ENCODE data around the gene CACNA1C.

The CACNA1C gene

GRCh38 chr12:2403221-2403976 lies 350.6 kb downstream of the CACNA1C start:
- no peak for DNase-seq

GRCh38 chr12:2405039-2405438 lies 352.3 kb downstream of the CACNA1C start:
- no peak for DNase-seq

DNA sequence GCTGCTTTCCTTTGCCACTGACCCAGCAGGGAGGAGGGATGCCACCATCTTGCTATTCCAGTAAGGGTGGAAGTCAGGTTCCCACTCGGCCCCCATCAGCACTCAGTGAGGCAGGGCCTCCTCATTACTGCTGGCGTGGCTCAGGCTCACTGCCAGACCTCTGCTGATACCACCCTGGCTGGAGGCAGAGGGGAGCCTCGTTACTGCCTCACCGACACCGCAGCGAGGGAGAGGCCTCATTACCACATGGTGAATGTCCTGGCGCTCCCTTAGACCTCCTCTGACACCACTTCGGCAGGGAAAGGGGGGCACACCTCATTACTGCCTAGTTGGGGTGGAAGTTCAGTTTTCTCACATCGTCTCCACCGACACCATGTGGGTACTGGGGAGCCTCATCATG lies 354.1 kb downstream of the CACNA1C start:
- no peak for DNase-seq

- DNase-seq: no peak
These were observed 355.5 kb downstream of the CACNA1C start for GRCh38 chr12:2408262-2408661.

DNA sequence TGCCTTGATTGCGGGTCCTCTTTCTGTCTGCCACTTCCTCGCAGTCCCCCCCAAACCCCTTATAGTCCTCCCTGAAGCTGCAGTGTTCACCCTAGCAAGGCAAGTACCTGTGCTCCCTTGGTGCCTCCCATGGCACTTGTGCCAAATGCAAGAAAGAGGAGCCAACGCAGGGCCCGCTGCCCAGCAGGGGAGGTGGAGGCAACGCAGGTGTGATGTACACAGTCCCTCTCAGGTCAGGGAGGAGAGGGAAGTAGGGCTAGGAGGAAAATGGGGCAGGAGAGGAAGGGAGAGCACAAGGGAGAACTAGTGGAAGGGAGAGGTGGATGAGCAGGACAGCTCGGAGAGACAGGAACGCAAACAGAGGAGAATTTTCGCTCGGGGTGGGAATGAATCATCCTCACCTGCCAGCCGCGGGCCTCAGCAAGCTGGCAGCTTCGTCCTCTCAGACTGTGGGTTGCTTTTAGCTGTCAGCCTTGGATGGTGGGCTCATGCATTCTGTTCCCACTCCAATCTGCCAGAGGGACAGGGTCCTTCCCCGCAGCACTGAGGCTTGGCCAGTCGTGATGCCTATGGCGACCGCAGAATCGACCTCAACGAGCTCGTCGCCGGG lies 357.0 kb downstream of the CACNA1C start:
- no peak for DNase-seq

DNA sequence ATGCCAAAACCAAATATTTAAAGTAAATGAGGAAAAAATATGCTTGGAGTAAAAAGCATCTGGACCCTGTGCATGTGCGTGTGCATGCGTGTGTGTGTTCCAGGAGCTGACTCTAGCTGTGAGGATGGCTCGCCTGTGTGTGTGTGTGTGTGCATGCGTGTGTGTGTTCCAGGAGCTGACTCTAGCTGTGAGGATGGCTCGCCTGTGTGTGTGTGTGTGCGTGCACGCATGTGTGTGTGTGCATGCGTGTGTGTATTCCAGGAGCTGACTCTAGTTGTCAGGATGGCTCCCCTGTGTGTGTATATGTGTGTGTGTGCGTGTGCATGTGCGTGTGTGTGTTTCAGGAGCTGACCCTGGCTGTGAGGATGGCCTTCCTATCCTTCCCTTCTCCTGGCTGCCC lies 357.7 kb downstream of the CACNA1C start:
- DNase-seq: no peak

- no peak for DNase-seq
These were observed 358.2 kb downstream of the CACNA1C start for GRCh38 chr12:2411011-2411410.

GRCh38 chr12:2411616-2412304 lies 359.0 kb downstream of the CACNA1C start:
- DNase-seq: no peak

- DNase-seq: no peak
These were observed 359.5 kb downstream of the CACNA1C start for GRCh38 chr12:2412305-2412643.

GRCh38 chr12:2413301-2413700 lies 360.5 kb downstream of the CACNA1C start:
- no peak for DNase-seq

GRCh38 chr12:2413999-2414792 lies 361.4 kb downstream of the CACNA1C start:
- no peak for DNase-seq

DNA sequence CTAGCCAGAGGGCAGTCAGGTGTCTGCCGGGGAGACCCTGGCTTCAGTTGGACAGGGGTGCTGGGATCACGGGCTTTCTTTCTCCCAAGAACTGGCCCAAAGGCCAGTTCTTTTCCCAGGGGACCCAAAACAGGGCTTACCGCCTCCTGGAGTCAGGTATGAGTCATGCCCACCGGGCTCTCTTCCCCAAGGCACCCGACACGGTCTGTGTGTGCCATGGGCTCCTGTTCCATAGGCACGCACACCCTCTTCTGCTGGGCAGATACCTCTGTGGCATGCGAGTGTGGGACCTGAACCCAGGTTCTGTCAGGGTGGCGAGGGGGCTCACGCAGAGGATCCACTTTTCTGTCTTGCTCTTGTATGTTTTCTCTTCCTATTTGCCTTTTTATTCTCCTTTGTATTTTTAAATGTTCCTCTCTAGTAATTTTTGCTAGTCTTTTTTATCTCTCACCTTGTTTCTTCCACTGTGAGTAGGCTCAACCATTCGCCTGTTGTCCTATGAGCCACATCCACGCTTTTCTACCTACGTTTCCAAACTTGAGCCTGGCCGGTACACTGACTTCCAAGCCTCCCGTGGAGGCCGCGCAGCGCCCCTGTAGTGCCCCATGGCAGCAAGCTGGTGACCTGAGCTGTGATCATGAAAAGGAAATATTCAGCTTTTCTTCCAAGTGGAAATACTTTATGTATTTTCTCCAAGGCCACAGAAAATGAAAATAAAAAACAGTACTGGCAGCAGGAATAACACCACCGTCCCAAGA lies 362.2 kb downstream of the CACNA1C start:
- no peak for DNase-seq

DNA sequence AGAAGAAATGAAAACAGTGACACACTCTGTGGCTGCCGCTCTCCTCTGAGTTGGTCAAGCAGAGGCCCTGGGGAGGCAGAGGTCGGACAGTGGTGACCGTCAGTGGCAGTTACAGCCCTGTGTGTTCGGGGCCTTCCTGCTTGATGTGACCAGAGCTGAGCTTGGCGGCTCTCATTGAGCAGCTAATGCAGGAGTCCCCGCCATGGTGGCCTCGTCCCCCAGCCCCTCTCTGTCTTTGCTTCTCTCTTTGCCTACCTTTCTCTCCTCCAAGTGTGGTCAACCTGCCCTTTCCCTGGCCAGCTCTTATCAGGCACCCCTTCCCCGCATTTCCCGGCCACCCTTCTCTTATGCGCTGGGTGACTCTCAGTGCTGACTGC lies 362.8 kb downstream of the CACNA1C start:
- no peak for DNase-seq

- no peak for DNase-seq
These were observed 363.4 kb downstream of the CACNA1C start for GRCh38 chr12:2416158-2416557.

- no peak for DNase-seq
These were observed 364.8 kb downstream of the CACNA1C start for GRCh38 chr12:2417481-2418160.

GRCh38 chr12:2418579-2418978 lies 365.8 kb downstream of the CACNA1C start:
- no peak for DNase-seq

DNA sequence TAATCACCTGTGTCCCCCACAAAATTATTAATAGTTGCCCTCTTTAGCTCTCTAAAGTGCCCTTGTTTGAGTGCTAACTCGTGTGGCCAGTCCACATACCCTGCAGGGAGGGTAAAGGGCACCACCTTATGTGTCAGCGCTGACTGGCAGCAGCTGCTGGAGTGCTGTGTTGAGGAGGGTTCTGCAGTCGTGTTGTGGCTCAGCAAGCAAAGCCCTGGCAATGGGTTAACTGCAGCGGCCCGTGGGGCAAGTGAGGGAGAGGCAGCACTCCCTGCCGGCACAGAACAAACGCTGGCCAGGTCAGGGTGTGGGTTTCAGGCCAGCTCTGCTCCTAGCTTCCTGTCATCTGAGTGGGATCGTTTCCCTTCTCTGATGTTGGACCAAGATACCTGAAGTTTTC lies 369.8 kb downstream of the CACNA1C start:
- DNase-seq: no peak

- DNase-seq: no peak
These were observed 376.2 kb downstream of the CACNA1C start for GRCh38 chr12:2429032-2429431.

GRCh38 chr12:2431810-2432209 lies 379.0 kb downstream of the CACNA1C start:
- DNase-seq: no peak

GRCh38 chr12:2432856-2433255 lies 380.1 kb downstream of the CACNA1C start:
- DNase-seq: no peak

GRCh38 chr12:2435511-2435910 lies 382.7 kb downstream of the CACNA1C start:
- DNase-seq: no peak
